Prostate gland (tissue), 2 donors: ENCODE measurements around the gene TBX4.

Source experiments
- CTCF ChIP-seq, 4 experiments: fragments of 200-600 bp in 2 of 4; fragments of 450-650 bp in 2 of 4; sonication (generic) in 2 of 4; IDR thresholded peaks; 1 replicate in 3 of 4; 2 replicates in 1 of 4; pipeline ENCODE4 v1.5.1; 2016 to 2019; ENCODE audit warnings: antibody characterized with exemption in 4 of 4, mild to moderate bottlenecking in 2 of 4, moderate library complexity in 2 of 4
- POLR2A ChIP-seq: fragments of 450-650 bp; IDR thresholded peaks from one replicate; pipeline ENCODE4 v1.6.1; 2016; ENCODE audit warnings: antibody characterized with exemption, mild to moderate bottlenecking
- POLR2AphosphoS5 ChIP-seq: sonication (generic); formaldehyde crosslinking; IDR thresholded peaks from one replicate; pipeline ENCODE4 v1.6.1; 2017; ENCODE audit warnings: antibody characterized with exemption

DNA sequence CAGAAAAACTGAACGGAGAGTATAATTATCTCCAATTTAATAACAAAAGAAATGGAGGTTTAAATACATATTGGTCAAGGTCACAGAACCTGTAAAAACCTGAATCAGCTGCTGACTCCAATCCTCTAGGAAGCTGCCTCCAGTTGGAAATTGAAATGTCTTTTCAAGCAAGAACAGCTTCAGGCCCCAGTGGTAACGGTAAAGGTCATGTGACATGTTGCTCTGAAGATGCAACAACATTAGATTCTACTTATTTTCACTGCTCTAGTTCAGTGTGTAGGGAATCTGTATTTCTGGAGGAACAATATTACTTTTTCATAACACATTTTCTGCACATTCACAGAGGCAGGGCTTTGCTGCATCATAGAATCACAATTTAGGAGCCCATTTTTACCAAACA, 58.8 kb downstream of the TBX4 start:
- no peak for TF ChIP-seq CTCF (IDR thresholded peaks at IDR 0.05)
- TF ChIP-seq POLR2AphosphoS5 = no peak
- TF ChIP-seq POLR2A = no peak
